SK-N-SH treated with all-trans-retinoic acid at 6 μM for 48 hours (cell line): ENCODE results near the gene KIAA0825.

Experiments used
- ATAC-seq: fragments of 200-7000 bp; cut with Tn5 transposase; 3 replicates; pipeline ENCODE4 v1.9.1; 2020; ENCODE audit warnings: mild to moderate bottlenecking, moderate library complexity
- ARNTL ChIP-seq: fragments of 450-650 bp; formaldehyde crosslinking; IDR thresholded peaks from 2 replicates; pipeline ENCODE4 v1.5.0; 2020; ENCODE audit warnings: low read depth, mild to moderate bottlenecking, moderate library complexity, borderline replicate concordance
- BACH2 ChIP-seq: fragments of 250-450 bp; sonication (Bioruptor Pico); IDR thresholded peaks from 2 replicates; pipeline ENCODE4 v1.9.0; 2021; ENCODE audit warnings: mild to moderate bottlenecking, borderline replicate concordance
- CSDC2 ChIP-seq: fragments of 250-450 bp; sonication (Bioruptor Pico); IDR thresholded peaks from 2 replicates; pipeline ENCODE4 v1.5.0; 2020; ENCODE audit warnings: mild to moderate bottlenecking, moderate library complexity
- ESRRG ChIP-seq: fragments of 250-450 bp; sonication (Bioruptor Pico); IDR thresholded peaks from 2 replicates; pipeline ENCODE4 v1.6.1; 2021; ENCODE audit warnings: mild to moderate bottlenecking
- GLIS3 ChIP-seq: fragments of 250-450 bp; sonication (Bioruptor Pico); IDR thresholded peaks from 2 replicates; pipeline ENCODE4 v1.5.0; 2020; ENCODE audit warnings: mild to moderate bottlenecking, moderate library complexity
- ISL1 ChIP-seq: fragments of 250-450 bp; sonication (Bioruptor Pico); IDR thresholded peaks from 2 replicates; pipeline ENCODE4 v2.1.2; 2022; ENCODE audit warnings: mild to moderate bottlenecking, moderate library complexity
- OSR1 ChIP-seq: fragments of 250-450 bp; sonication (Bioruptor Pico); IDR thresholded peaks from 2 replicates; pipeline ENCODE4 v1.8.0; 2022; ENCODE audit warnings: moderate library complexity, mild to moderate bottlenecking, inconsistent platforms
- PPARA ChIP-seq: fragments of 250-450 bp; sonication (Bioruptor Pico); IDR thresholded peaks from 2 replicates; pipeline ENCODE4 v1.5.0; 2020; ENCODE audit warnings: mild to moderate bottlenecking, borderline replicate concordance
- RARB ChIP-seq: fragments of 250-450 bp; sonication (Bioruptor Pico); IDR thresholded peaks from 2 replicates; pipeline ENCODE4 v1.8.0; 2021; ENCODE audit warnings: mild to moderate bottlenecking, moderate library complexity
- SNAI2 ChIP-seq: fragments of 250-450 bp; sonication (Bioruptor Pico); IDR thresholded peaks from 2 replicates; pipeline ENCODE4 v1.5.0; 2020; ENCODE audit warnings: mild to moderate bottlenecking, moderate library complexity
- TCF4 ChIP-seq: fragments of 250-450 bp; sonication (Bioruptor Pico); IDR thresholded peaks from 2 replicates; pipeline ENCODE4 v1.8.0; 2021; ENCODE audit warnings: mild to moderate bottlenecking, moderate library complexity, borderline replicate concordance
- TOX ChIP-seq: fragments of 250-450 bp; sonication (Bioruptor Pico); IDR thresholded peaks from 2 replicates; pipeline ENCODE4 v1.8.0; 2021; ENCODE audit warnings: mild to moderate bottlenecking, moderate library complexity, borderline replicate concordance
- ZC3H10 ChIP-seq: fragments of 250-450 bp; sonication (Bioruptor Pico); IDR thresholded peaks from 2 replicates; pipeline ENCODE4 v1.5.1; 2021; ENCODE audit warnings: mild to moderate bottlenecking, moderate library complexity
- ZFP3 ChIP-seq: fragments of 250-450 bp; sonication (Bioruptor Pico); IDR thresholded peaks from 2 replicates; pipeline ENCODE4 v1.5.0; 2020; ENCODE audit warnings: mild to moderate bottlenecking, moderate library complexity
- ZFP30 ChIP-seq: fragments of 450-650 bp; formaldehyde crosslinking; IDR thresholded peaks from 2 replicates; pipeline ENCODE4 v1.5.0; 2022; ENCODE audit warnings: mild to moderate bottlenecking, moderate library complexity
- ZNF565 ChIP-seq: fragments of 450-650 bp; formaldehyde crosslinking; conservative IDR thresholded peaks from 2 replicates; pipeline ENCODE4 v1.5.0; 2020; ENCODE audit warnings: low read depth, mild to moderate bottlenecking, moderate library complexity
- ZNF70 ChIP-seq: fragments of 450-650 bp; formaldehyde crosslinking; IDR thresholded peaks from 2 replicates; pipeline ENCODE4 v1.5.0; 2020; ENCODE audit warnings: mild to moderate bottlenecking, moderate library complexity
- ZNF8 ChIP-seq: fragments of 450-650 bp; formaldehyde crosslinking; IDR thresholded peaks from 2 replicates; pipeline ENCODE4 v1.5.0; 2020; ENCODE audit warnings: mild to moderate bottlenecking, moderate library complexity
- TF ChIP-seq, protein P1 (sequence below): fragments of 250-450 bp; sonication (Bioruptor Pico); IDR thresholded peaks from 2 replicates; pipeline ENCODE4 v1.8.0; 2020; ENCODE audit warnings: mild to moderate bottlenecking, moderate library complexity, borderline replicate concordance
- TF ChIP-seq, protein P2 (sequence below): fragments of 250-450 bp; sonication (Bioruptor Pico); IDR thresholded peaks from 2 replicates; pipeline ENCODE4 v1.8.0; 2021; ENCODE audit warnings: low read depth, mild to moderate bottlenecking, moderate library complexity, borderline replicate concordance
- TF ChIP-seq, protein P3 (sequence below): fragments of 250-450 bp; sonication (Bioruptor Pico); IDR thresholded peaks from 2 replicates; pipeline ENCODE4 v1.5.1; 2021; ENCODE audit warnings: mild to moderate bottlenecking, moderate library complexity
- TF ChIP-seq, protein P4 (sequence below): fragments of 250-450 bp; sonication (Bioruptor Pico); IDR thresholded peaks from 2 replicates; pipeline ENCODE4 v1.5.0; 2020; ENCODE audit warnings: mild to moderate bottlenecking, moderate library complexity

Gene KIAA0825

DNA sequence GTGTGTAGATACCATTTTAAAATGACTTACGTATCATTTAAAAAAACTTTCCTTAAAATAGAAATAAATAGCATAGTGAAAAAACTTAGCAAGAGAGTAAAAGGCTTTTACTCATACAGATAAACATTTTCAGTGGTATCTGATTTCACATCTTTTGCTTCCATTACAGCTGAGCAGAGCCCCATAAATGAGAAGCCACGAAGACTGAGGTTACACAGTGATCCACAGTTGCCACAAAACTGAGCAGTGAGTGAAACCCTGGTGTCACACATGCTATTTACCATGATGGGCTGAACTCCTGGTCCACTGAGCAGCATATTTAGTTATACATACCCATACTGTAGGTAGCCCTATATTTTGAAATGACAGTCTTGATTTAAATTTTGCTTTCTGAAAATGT, 401.2 kb downstream of the KIAA0825 start:
- no peak for ATAC-seq
- TF ChIP-seq TOX (CRISPR knock-in tag) = no peak
- TF ChIP-seq GLIS3 (CRISPR knock-in tag) = no peak
- TF ChIP-seq ZNF70 = no peak
- TF ChIP-seq TCF4 = no peak
- TF ChIP-seq OSR1 (CRISPR knock-in tag) = no peak
- no peak for TF ChIP-seq ZC3H10 (CRISPR knock-in tag)
- TF ChIP-seq ESRRG (CRISPR knock-in tag) = no peak
- TF ChIP-seq RARB (CRISPR knock-in tag) = no peak
- TF ChIP-seq, protein P1, sequence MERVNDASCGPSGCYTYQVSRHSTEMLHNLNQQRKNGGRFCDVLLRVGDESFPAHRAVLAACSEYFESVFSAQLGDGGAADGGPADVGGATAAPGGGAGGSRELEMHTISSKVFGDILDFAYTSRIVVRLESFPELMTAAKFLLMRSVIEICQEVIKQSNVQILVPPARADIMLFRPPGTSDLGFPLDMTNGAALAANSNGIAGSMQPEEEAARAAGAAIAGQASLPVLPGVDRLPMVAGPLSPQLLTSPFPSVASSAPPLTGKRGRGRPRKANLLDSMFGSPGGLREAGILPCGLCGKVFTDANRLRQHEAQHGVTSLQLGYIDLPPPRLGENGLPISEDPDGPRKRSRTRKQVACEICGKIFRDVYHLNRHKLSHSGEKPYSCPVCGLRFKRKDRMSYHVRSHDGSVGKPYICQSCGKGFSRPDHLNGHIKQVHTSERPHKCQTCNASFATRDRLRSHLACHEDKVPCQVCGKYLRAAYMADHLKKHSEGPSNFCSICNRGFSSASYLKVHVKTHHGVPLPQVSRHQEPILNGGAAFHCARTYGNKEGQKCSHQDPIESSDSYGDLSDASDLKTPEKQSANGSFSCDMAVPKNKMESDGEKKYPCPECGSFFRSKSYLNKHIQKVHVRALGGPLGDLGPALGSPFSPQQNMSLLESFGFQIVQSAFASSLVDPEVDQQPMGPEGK (CRISPR knock-in tag) = no peak
- TF ChIP-seq, protein P2, sequence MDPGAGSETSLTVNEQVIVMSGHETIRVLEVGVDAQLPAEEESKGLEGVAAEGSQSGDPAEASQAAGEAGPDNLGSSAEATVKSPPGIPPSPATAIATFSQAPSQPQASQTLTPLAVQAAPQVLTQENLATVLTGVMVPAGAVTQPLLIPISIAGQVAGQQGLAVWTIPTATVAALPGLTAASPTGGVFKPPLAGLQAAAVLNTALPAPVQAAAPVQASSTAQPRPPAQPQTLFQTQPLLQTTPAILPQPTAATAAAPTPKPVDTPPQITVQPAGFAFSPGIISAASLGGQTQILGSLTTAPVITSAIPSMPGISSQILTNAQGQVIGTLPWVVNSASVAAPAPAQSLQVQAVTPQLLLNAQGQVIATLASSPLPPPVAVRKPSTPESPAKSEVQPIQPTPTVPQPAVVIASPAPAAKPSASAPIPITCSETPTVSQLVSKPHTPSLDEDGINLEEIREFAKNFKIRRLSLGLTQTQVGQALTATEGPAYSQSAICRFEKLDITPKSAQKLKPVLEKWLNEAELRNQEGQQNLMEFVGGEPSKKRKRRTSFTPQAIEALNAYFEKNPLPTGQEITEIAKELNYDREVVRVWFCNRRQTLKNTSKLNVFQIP (CRISPR knock-in tag) = no peak
- TF ChIP-seq ZNF8 (CRISPR knock-in tag) = no peak
- no peak for TF ChIP-seq SNAI2
- no peak for TF ChIP-seq ZFP30 (CRISPR knock-in tag)
- no peak for TF ChIP-seq ISL1
- TF ChIP-seq, protein P3, sequence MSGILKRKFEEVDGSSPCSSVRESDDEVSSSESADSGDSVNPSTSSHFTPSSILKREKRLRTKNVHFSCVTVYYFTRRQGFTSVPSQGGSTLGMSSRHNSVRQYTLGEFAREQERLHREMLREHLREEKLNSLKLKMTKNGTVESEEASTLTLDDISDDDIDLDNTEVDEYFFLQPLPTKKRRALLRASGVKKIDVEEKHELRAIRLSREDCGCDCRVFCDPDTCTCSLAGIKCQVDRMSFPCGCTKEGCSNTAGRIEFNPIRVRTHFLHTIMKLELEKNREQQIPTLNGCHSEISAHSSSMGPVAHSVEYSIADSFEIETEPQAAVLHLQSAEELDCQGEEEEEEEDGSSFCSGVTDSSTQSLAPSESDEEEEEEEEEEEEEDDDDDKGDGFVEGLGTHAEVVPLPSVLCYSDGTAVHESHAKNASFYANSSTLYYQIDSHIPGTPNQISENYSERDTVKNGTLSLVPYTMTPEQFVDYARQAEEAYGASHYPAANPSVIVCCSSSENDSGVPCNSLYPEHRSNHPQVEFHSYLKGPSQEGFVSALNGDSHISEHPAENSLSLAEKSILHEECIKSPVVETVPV (CRISPR knock-in tag) = no peak
- TF ChIP-seq ARNTL (CRISPR knock-in tag) = no peak
- no peak for TF ChIP-seq ZNF565 (CRISPR knock-in tag)
- TF ChIP-seq CSDC2 (CRISPR knock-in tag) = no peak
- no peak for TF ChIP-seq BACH2 (CRISPR knock-in tag)
- no peak for TF ChIP-seq ZFP3 (CRISPR knock-in tag)
- TF ChIP-seq, all 23 proteins: peak for 0

DNA sequence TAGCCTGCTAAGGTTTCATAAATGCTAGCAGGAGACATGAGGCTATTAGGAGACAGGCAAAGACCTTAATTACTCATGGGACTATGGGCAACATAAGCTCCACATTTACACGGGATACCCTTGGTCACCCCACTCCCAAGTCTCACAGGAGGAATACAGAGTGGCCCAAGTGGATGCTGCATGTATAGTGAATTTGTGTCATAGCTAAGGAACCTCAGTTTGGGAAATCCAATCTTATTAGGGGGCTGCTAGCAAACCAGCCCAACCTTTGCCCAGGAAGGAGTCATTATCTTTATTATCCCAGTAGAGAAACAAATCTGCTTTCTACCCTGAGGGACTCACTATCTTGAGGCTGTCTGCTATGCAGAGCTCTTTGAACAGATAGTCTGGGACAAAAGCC, 405.9 kb downstream of the KIAA0825 start:
- ATAC-seq = no peak
- TF ChIP-seq, protein P3 (CRISPR knock-in tag) = no peak
- TF ChIP-seq ARNTL (CRISPR knock-in tag) = no peak
- TF ChIP-seq GLIS3 (CRISPR knock-in tag) = no peak
- no peak for TF ChIP-seq ZNF8 (CRISPR knock-in tag)
- no peak for TF ChIP-seq PPARA (CRISPR knock-in tag)
- no peak for TF ChIP-seq TOX (CRISPR knock-in tag)
- TF ChIP-seq, protein P4, sequence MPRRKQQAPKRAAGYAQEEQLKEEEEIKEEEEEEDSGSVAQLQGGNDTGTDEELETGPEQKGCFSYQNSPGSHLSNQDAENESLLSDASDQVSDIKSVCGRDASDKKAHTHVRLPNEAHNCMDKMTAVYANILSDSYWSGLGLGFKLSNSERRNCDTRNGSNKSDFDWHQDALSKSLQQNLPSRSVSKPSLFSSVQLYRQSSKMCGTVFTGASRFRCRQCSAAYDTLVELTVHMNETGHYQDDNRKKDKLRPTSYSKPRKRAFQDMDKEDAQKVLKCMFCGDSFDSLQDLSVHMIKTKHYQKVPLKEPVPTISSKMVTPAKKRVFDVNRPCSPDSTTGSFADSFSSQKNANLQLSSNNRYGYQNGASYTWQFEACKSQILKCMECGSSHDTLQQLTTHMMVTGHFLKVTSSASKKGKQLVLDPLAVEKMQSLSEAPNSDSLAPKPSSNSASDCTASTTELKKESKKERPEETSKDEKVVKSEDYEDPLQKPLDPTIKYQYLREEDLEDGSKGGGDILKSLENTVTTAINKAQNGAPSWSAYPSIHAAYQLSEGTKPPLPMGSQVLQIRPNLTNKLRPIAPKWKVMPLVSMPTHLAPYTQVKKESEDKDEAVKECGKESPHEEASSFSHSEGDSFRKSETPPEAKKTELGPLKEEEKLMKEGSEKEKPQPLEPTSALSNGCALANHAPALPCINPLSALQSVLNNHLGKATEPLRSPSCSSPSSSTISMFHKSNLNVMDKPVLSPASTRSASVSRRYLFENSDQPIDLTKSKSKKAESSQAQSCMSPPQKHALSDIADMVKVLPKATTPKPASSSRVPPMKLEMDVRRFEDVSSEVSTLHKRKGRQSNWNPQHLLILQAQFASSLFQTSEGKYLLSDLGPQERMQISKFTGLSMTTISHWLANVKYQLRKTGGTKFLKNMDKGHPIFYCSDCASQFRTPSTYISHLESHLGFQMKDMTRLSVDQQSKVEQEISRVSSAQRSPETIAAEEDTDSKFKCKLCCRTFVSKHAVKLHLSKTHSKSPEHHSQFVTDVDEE = no peak
- no peak for TF ChIP-seq TCF4
- TF ChIP-seq RARB (CRISPR knock-in tag) = no peak
- TF ChIP-seq CSDC2 (CRISPR knock-in tag) = no peak
- TF ChIP-seq ZFP3 (CRISPR knock-in tag) = no peak
- TF ChIP-seq ZFP30 (CRISPR knock-in tag) = no peak
- TF ChIP-seq ZNF70 = no peak
- TF ChIP-seq BACH2 (CRISPR knock-in tag) = no peak
- no peak for TF ChIP-seq OSR1 (CRISPR knock-in tag)
